Measurements from ENCODE around the gene HEXA. TPM values are rescaled to one million over a fixed set of nuclear protein-coding genes. Genes with fewer than 3 reads are reported as not detected.

The HEXA gene
- total and polyA plus RNA-seq, 8 donors: 30.7 to 84.8 (median 58.0) TPM

DNA sequence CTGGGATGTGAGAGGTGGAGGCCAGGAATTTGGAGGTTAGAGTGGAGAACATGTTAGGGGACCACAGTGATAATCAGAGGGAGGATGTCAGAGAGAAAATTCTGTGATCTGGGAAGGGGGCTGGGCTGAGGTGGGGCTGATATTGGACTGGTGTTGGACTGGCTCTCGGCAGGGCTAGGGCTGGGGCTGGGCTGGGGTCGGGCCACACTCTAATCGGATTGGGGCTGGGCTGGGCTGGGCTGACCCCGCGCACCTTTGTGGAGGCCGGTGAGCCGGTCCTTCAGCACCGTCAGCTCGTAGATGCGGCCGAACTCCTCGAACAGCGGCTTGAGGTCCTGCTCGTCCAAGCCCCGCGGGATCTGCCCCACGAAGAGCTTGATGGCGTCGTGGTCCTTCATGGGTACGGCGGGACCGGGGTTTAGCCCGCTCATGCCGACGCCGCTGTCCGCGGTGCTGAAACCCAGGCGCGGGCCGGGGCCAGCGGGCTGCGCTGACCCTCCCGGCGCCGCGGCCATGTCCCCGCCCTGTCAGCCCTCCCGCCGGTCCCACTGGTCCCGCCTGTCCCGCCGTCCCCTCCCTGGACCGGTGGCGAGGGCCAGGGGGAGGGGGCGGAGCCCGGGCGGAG, 56.3 kb downstream of the HEXA start:
- Histone ChIP-seq H3K36me3 (no peaks in the 10 kb centered on the region), H3K4me1 (peaks cover 6 to 18% (median 16%) of the 10 kb centered on the region in 4 donors), H3K4me3 (peak overlapping the region; percentile 47 to 77 (median 67)), H3K27me3 (peaks cover 0 to 8% (median 0%) of the 10 kb centered on the region in 3 donors), H3K27ac (peak overlapping the region in 3 of 5 donors; percentile 52 to 61 (median 60)), H3K9me3 (no peaks in the 10 kb centered on the region)
- intact Hi-C loops (cut with DNase I; ENCODE audit: low total_unique reads): no loop called here
- peak; percentile 75 to 94 for DNase-seq
- TF ChIP-seq EP300 (IDR thresholded peaks at IDR 0.05): no peak
- TF ChIP-seq, protein P1, sequence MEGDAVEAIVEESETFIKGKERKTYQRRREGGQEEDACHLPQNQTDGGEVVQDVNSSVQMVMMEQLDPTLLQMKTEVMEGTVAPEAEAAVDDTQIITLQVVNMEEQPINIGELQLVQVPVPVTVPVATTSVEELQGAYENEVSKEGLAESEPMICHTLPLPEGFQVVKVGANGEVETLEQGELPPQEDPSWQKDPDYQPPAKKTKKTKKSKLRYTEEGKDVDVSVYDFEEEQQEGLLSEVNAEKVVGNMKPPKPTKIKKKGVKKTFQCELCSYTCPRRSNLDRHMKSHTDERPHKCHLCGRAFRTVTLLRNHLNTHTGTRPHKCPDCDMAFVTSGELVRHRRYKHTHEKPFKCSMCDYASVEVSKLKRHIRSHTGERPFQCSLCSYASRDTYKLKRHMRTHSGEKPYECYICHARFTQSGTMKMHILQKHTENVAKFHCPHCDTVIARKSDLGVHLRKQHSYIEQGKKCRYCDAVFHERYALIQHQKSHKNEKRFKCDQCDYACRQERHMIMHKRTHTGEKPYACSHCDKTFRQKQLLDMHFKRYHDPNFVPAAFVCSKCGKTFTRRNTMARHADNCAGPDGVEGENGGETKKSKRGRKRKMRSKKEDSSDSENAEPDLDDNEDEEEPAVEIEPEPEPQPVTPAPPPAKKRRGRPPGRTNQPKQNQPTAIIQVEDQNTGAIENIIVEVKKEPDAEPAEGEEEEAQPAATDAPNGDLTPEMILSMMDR (IDR thresholded peaks at IDR 0.05): no peak
- WGBS, 5 donors: 7 to 15% (median 10%) methylated on average over 10 to 48 of the region's 48 CpGs

DNA sequence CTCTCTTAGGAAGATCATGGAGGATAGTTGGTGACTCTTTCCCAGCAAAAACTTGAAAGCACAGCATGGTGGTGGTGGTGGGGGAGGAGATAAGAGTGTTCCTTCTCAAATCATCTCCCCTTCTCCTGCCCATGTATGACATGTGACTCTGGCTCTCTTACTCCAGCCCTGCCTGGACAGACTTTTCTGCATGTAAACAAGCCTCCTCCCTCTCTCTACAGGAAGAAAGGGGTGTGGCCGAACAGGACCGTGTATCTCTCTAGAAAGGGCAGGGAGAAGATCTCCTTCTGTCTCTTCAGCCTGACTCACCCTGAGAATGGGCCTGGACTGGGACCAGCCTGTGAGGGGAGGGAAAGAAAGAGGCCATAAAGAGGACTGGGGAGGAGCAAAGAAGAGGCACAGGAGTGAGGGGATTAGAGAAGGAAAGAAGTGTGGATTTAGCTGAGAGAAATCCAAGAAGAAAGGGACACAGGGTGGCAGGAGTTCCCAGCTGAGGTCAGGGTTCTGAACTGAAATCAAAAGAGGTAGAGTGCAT, 57.3 kb downstream of the HEXA start:
- WGBS, 5 donors: 32 to 49% (median 38%) methylated on average over 2 of the region's 2 CpGs

DNA sequence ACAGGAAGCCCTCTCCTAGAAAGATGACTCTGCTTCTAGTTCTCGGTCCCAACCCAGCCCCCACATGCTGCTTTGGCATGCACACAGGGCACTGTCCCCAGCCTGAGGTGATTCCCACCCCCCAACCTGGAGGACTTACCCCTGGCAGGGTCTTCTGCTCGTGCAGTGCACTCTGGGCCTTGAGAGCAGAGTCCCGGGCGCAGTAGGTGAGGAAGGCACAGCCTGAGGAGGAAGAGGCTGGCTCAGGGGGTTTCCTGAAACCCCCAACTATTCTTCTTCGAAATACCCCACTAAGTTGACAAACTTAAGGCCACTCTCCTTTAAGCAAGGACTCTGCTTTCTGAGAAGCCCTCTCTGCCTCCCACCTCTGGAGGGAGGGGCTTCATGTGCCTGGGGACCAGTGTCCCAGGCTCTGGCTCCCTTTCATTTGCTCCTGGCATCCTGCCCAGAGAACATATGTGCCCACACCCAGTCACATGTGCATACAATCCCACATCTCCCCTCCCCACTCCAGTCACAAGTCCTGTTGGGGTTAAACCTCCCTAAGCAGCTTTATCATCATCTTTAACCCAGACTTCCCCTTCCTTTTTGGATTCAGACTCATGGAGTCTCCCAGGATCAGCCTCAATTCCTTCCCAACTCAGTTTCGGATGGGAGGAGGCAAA, 60.0 kb downstream of the HEXA start:
- Histone ChIP-seq H3K27ac (no peak overlapping the region), H3K27me3 (peaks cover 0 to 8% (median 0%) of the 10 kb centered on the region in 3 donors), H3K4me3 (no peak overlapping the region), H3K4me1 (peaks cover 4 to 17% (median 16%) of the 10 kb centered on the region in 4 donors), H3K9me3 (no peaks in the 10 kb centered on the region), H3K36me3 (no peaks in the 10 kb centered on the region)
- intact Hi-C loops (cut with DNase I; ENCODE audit: low total_unique reads): no loop called here
- WGBS, 5 donors: 62 to 78% (median 72%) methylated on average over 5 to 6 of the region's 6 CpGs
- peak in 1 of 2 donors; percentile 68 for DNase-seq
- TF ChIP-seq, protein P1 (IDR thresholded peaks at IDR 0.05): no peak
- TF ChIP-seq POLR2AphosphoS5 (IDR thresholded peaks at IDR 0.05) (no peak), POLR2A (IDR thresholded peaks at IDR 0.05) (no peak), EP300 (IDR thresholded peaks at IDR 0.05) (no peak)

More for the DNA sequence above, 57.3 kb downstream of the HEXA start:
- peak in 1 of 2 donors; percentile 12 for DNase-seq
- Histone ChIP-seq H3K36me3 (no peaks in the 10 kb centered on the region), H3K4me3 (no peak overlapping the region), H3K4me1 (peaks cover 6 to 18% (median 16%) of the 10 kb centered on the region in 4 donors), H3K27ac (no peak overlapping the region), H3K9me3 (no peaks in the 10 kb centered on the region), H3K27me3 (peaks cover 0 to 8% (median 0%) of the 10 kb centered on the region in 3 donors)
- TF ChIP-seq POLR2A (IDR thresholded peaks at IDR 0.05) (no peak), POLR2AphosphoS5 (IDR thresholded peaks at IDR 0.05) (no peak), EP300 (IDR thresholded peaks at IDR 0.05) (no peak)
- TF ChIP-seq, protein P1 (IDR thresholded peaks at IDR 0.05): no peak
- intact Hi-C loops (cut with DNase I; ENCODE audit: low total_unique reads): no loop called here

DNA sequence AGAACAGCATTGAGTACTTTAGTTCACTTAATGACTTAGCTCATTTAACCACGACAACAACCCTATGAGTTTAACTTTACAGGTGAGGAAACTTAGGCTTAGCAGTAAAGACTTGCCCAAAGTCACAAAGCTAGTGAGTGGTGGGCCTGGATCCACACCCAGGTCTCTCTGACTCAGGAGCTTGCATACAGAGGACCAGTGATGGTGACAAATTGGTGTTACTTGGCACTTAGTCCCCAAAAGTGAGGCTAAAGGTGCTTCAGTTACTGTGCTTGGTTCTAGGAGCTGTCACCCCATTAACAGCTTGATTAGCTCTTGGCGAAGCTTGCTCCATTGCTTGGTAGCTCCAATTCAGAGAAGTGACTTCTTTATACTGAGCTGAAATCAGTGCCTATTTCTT, 61.9 kb downstream of the HEXA start:
- Histone ChIP-seq H3K27ac (no peak overlapping the region), H3K9me3 (no peaks in the 10 kb centered on the region), H3K36me3 (no peaks in the 10 kb centered on the region), H3K27me3 (no peaks in the 10 kb centered on the region), H3K4me3 (no peak overlapping the region), H3K4me1 (no peaks in the 10 kb centered on the region)
- intact Hi-C loops (cut with DNase I; ENCODE audit: low total_unique reads): no loop called here
- TF ChIP-seq EP300 (IDR thresholded peaks at IDR 0.05) (no peak), POLR2A (IDR thresholded peaks at IDR 0.05) (no peak), POLR2AphosphoS5 (IDR thresholded peaks at IDR 0.05) (no peak)
- TF ChIP-seq, protein P1 (IDR thresholded peaks at IDR 0.05): no peak
- no peak for DNase-seq
- 85 to 94% (median 89%) methylated on average over 2 of the region's 2 CpGs for WGBS, 5 donors

Data from stomach (tissue), 9 donors.